Measurements from ENCODE around the gene C1QB. TPM values are rescaled to one million over a fixed set of nuclear protein-coding genes. Genes with fewer than 3 reads are reported as not detected.
A peak's percentile ranks its signal among the peaks of the same experiment; 100 is the strongest.

The C1QB gene
- polyA plus RNA-seq, 2 of the 4 experiments (the other 2 are of a cell fraction) = not detected

DNA sequence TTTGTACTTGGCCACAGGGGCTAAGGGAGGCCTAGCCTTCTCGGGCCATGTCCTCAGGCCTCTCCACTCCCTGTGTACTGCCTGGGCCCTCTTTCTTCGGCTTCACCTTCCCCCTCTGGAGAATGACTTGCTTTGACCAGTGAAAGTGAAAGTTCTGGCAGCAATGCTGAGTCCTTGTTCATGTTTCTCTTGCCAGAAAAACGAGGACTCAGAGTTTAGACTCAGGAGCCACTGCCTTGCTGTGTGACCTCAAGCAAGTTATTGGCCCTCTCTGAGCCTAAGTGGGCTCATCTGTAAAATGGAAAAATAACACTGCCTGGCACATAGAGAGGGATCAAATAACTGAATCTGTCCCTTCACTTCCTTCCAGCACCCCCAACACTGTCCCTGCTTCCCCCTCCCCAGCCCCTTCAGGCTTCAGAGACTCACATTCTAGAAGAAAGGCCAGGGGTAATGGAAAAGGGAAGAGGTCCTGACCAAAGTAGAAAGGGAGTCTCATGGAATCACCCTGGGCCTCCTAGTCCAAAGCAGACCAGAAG lies 15.1 kb upstream of the C1QB start:
- ATAC-seq = no peak
- no peak overlapping the region for H3K4me2 ChIP-seq
- POLR2A ChIA-PET = no interaction called here
- CTCF ChIA-PET = interaction anchor here (0.6 to 2.4 kb wide), 2 partner anchors 217 to 221 kb away, joined by 3 to 17 read pairs; no protein-coding TSS in a partner anchor
- H3K27ac ChIP-seq = no peak overlapping the region
- no peak for DNase-seq (ENCODE audit: low read depth in 1 of 2, low spot score in 1 of 2)
- 0 out of 3 replicates have a peak, but pooled peaks cover 5% of the 10 kb centered on the region for H3K4me1 ChIP-seq
- WGBS (ENCODE audit: missing lambda C conversion rate) = 52% methylated on average over 3 of the region's 3 CpGs
- no peaks in the 10 kb centered on the region for H3K9me3 ChIP-seq
- no peak overlapping the region for H3K4me3 ChIP-seq
- FAIRE-seq = no peak
- TF ChIP-seq ZFP36 (IDR thresholded peaks at IDR 0.05; ENCODE audit: borderline replicate concordance, partially characterized antibody) (peak; percentile 50), KDM5A (IDR thresholded peaks at IDR 0.05) (no peak)

- DNase-seq (ENCODE audit: low read depth in 1 of 2, low spot score in 1 of 2) (no peak), FAIRE-seq (no peak), ATAC-seq (no peak)
- H3K4me1 ChIP-seq = 0 out of 3 replicates have a peak, but pooled peaks cover 5% of the 10 kb centered on the region
- TF ChIP-seq ZFP36 (IDR thresholded peaks at IDR 0.05; ENCODE audit: borderline replicate concordance, partially characterized antibody) (peak; percentile 66), RAD21 (conservative IDR thresholded peaks at IDR 0.05 in 1 of 2, IDR thresholded peaks at IDR 0.05 in 1 of 2) (no peak), NPAS2 (CRISPR knock-in tag; IDR thresholded peaks at IDR 0.05; ENCODE audit: borderline replicate concordance) (no peak)
- POLR2A ChIA-PET = no interaction called here
- CTCF ChIA-PET = interaction anchor here (0.7 to 8.2 kb wide), 3 partner anchors 111 to 1013 kb away, joined by 3 to 248 read pairs (median 4); no protein-coding TSS in a partner anchor
- no peak overlapping the region for H3K4me2 ChIP-seq
- H3K27ac ChIP-seq = no peak overlapping the region
- no peaks in the 10 kb centered on the region for H3K9me3 ChIP-seq
- no peak overlapping the region for H3K4me3 ChIP-seq
- WGBS (ENCODE audit: missing lambda C conversion rate) = 52% methylated on average over 3 of the region's 23 CpGs
Measured at GRCh38 chr1:22638476-22639234, 14.4 kb upstream of the C1QB start.

- ChIA-PET POLR2A (no interaction called here), CTCF (interaction anchor here (0.7 to 8.2 kb wide), 5 partner anchors 112 to 1014 kb away, joined by 3 to 248 read pairs (median 4); partner anchors contain the start of gene ZBTB40)
- 46% methylated on average over 4 of the region's 8 CpGs for WGBS (ENCODE audit: missing lambda C conversion rate)
- peak in 1 of 2 experiments; percentile 42 for DNase-seq (ENCODE audit: low read depth in 1 of 2, low spot score in 1 of 2)
- Histone ChIP-seq H3K4me2 (no peak overlapping the region), H3K27ac (no peak overlapping the region), H3K9me3 (no peaks in the 10 kb centered on the region), H3K4me3 (no peak overlapping the region), H3K4me1 (0 out of 3 replicates have a peak, but pooled peaks cover 5% of the 10 kb centered on the region)
- no peak for FAIRE-seq
- no peak for TF ChIP-seq EHF (CRISPR knock-in tag; IDR thresholded peaks at IDR 0.05)
- no peak for TF ChIP-seq KDM5A (IDR thresholded peaks at IDR 0.05)
- no peak for TF ChIP-seq RAD21 (conservative IDR thresholded peaks at IDR 0.05 in 1 of 2, IDR thresholded peaks at IDR 0.05 in 1 of 2)
- no peak for TF ChIP-seq SREBF2 (IDR thresholded peaks at IDR 0.05)
- TF ChIP-seq REST (IDR thresholded peaks at IDR 0.05) = no peak
- TF ChIP-seq SMC3 (IDR thresholded peaks at IDR 0.05) = no peak
- no peak for TF ChIP-seq ZC3H11A (IDR thresholded peaks at IDR 0.05)
- ATAC-seq = peak in 1 of 2 experiments; percentile 22; a peak in 2 of 6 replicates
Measured at GRCh38 chr1:22639286-22639685, 13.8 kb upstream of the C1QB start.

- Histone ChIP-seq H3K4me2 (no peak overlapping the region; the same call in 2 of the 3 replicates), H3K9me3 (no peaks in the 10 kb centered on the region), H3K4me1 (0 out of 3 replicates have a peak, but pooled peaks cover 5% of the 10 kb centered on the region), H3K27ac (no peak overlapping the region), H3K4me3 (no peak overlapping the region)
- WGBS (ENCODE audit: missing lambda C conversion rate) = 31% methylated on average over 5 of the region's 8 CpGs
- FAIRE-seq (no peak), DNase-seq (ENCODE audit: low read depth in 1 of 2, low spot score in 1 of 2) (no peak), ATAC-seq (no peak)
- TF ChIP-seq FOSL2 (IDR thresholded peaks at IDR 0.05) (no peak), FOSL2 (CRISPR knock-in tag; IDR thresholded peaks at IDR 0.05) (no peak)
- ChIA-PET CTCF (interaction anchor here (0.6 to 8.2 kb wide), 35 partner anchors 8 to 531 kb away, joined by 3 to 248 read pairs (median 5); partner anchors contain the start of gene C1QB), POLR2A (interaction anchor here (1.0 kb wide), 1 partner anchor 221 kb away, joined by 4 read pairs; no protein-coding TSS in a partner anchor)
Measured at GRCh38 chr1:22641247-22641646, 11.8 kb upstream of the C1QB start.
